Effector memory CD8-positive, alpha-beta T cell (primary cell): ENCODE data around the gene METRNL.
A peak's percentile ranks its signal among the peaks of the same experiment; 100 is the strongest.

Source experiments
- ATAC-seq: fragments of 150-1000 bp; cut with Tn5 transposase; replicated peaks from 2 replicates; pipeline ENCODE4 v1.10.0; 2021; ENCODE audit warnings: mild to moderate bottlenecking, moderate library complexity
- DNase-seq, 3 experiments: peaks; one replicate each; pipeline ENCODE4 v3.0.0; 2021
- H3K27ac Mint-ChIP-seq, 2 donors: one replicate each; pipeline ENCODE4 v1.8.0; 2022; ENCODE audit warnings: mild to moderate bottlenecking in 2 of 2, mixed read lengths in 2 of 2, moderate library complexity in 2 of 2
- H3K27me3 Mint-ChIP-seq, 2 donors: one replicate each; pipeline ENCODE4 v1.8.0; 2022; ENCODE audit warnings: mixed read lengths in 2 of 2
- H3K36me3 Mint-ChIP-seq: one replicate; pipeline ENCODE4 v1.8.0; 2022; ENCODE audit warnings: mild to moderate bottlenecking, moderate library complexity, mixed read lengths; ENCODE audit not compliant: insufficient read depth
- H3K4me1 Mint-ChIP-seq, 2 donors: one replicate each; pipeline ENCODE4 v1.8.0; 2022; ENCODE audit warnings: low read depth in 2 of 2, mixed read lengths in 2 of 2
- H3K4me3 Mint-ChIP-seq, 2 donors: one replicate each; pipeline ENCODE4 v1.8.0; 2022; ENCODE audit warnings: mild to moderate bottlenecking in 2 of 2, mixed read lengths in 2 of 2, moderate library complexity in 2 of 2
- H3K9me3 Mint-ChIP-seq, 2 donors: one replicate each; pipeline ENCODE4 v1.8.0; 2022; ENCODE audit warnings: mixed read lengths in 2 of 2

METRNL gene

DNA sequence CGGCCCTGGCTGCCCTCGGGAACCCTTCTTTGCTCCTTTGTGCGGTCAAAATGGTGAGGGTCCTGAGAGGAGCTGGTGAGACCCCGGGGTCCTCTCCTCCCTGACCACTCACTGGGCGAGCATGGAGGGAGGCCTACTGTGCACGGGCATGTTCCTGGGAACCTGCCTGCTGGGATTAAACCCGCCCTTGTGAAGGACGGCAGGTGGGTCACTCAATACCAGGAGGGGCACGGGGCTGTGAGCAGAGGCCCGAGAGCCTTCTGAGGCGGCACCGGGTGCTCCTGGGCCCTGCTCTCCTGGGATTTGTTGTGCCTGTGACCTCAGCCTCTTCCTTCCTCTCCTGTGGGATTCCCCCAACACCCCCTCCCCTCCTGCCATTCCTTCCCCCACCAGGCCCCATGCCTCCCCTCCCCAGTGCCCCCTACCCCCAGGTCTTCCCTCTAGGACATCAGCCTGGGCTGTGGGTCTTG lies 19.7 kb downstream of the METRNL start:
- peaks cover 10 to 32% of the 10 kb centered on the region in 2 donors for H3K27me3 Mint-ChIP-seq
- ATAC-seq (no peak), DNase-seq (no peak)
- peaks cover 4 to 15% of the 10 kb centered on the region in 2 donors for H3K4me1 Mint-ChIP-seq
- H3K9me3 Mint-ChIP-seq = no peaks in the 10 kb centered on the region
- peak overlapping the region; percentile 56 to 67 for H3K4me3 Mint-ChIP-seq
- peak overlapping the region in 1 of 2 donors; percentile 87 for H3K27ac Mint-ChIP-seq
- H3K36me3 Mint-ChIP-seq = peaks cover 88% of the 10 kb centered on the region

GRCh38 chr17:83099570-83100181 lies 20.3 kb downstream of the METRNL start:
- Mint-ChIP-seq H3K9me3 (no peaks in the 10 kb centered on the region), H3K27ac (peak overlapping the region in 1 of 2 donors; percentile 87), H3K36me3 (peaks cover 91% of the 10 kb centered on the region), H3K4me3 (peak overlapping the region; percentile 56 to 67), H3K4me1 (peaks cover 4 to 15% of the 10 kb centered on the region in 2 donors), H3K27me3 (peaks cover 10 to 38% of the 10 kb centered on the region in 2 donors)
- ATAC-seq = peak; percentile 59
- no peak for DNase-seq

DNA sequence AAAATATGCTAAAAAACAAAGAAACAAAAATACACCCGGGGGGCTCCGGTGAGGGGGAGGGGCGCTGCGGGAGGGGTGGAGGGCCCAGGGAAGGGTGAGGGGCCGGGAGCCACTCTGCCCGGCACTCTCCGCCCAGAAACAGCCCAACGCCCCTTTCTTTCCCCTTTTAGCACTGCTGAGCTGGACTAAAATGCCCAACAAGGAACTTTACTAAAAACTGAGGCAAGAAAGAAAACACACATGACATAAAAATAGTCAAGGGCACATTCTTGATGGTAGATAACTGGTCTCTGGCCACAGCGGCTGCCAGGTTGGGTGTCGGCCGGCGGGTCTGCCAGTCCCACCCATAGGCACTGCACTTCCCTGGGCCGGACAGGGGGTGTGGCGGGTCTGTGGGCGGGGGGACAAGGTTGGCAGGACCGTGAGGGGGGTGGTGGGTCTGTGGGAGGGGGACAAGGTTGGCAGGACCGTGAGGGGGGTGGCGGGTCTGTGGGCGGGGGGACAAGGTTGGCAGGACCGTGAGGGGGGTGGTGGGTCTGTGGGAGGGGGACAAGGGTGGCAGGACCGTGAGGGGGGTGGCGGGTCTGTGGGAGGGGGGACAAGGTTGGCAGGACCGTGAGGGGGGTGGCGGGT lies 20.9 kb downstream of the METRNL start:
- ATAC-seq = no peak
- peaks cover 4 to 15% of the 10 kb centered on the region in 2 donors for H3K4me1 Mint-ChIP-seq
- peaks cover 10 to 40% of the 10 kb centered on the region in 2 donors for H3K27me3 Mint-ChIP-seq
- H3K27ac Mint-ChIP-seq = peak overlapping the region in 1 of 2 donors; percentile 87
- H3K4me3 Mint-ChIP-seq = peak overlapping the region; percentile 45 to 67
- no peak for DNase-seq
- H3K9me3 Mint-ChIP-seq = no peaks in the 10 kb centered on the region
- peaks cover 87% of the 10 kb centered on the region for H3K36me3 Mint-ChIP-seq

DNA sequence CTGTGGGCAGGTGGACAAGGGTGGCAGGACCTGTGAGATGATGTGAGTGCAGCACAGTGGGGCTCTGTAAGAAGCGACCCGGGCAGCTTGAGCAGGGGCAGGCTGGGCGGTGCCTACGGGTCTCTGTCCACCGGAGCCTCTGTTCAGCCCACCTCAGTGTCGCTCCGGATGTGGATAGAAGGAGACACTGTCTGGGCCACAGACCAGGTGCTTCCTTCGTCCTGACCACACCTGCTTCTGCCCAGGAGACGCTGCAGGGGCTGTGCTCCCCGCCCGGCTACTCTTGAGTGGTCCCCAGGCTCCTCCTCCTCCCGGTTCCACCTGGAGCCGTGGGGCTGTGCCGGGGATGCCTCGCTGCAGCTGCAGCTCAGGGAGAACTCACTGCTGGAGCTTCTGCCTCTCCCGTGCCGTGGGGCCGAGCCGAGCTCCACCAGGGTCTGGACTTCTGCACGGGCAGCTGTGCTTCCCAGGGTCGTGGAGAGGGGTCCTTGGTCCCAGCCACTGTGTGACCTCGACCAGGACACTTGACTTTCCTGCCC lies 21.5 kb downstream of the METRNL start:
- Mint-ChIP-seq H3K9me3 (no peaks in the 10 kb centered on the region), H3K27ac (peak overlapping the region in 1 of 2 donors; percentile 67), H3K4me3 (peak overlapping the region; percentile 45 to 48), H3K36me3 (peaks cover 86% of the 10 kb centered on the region), H3K4me1 (peaks cover 4 to 17% of the 10 kb centered on the region in 2 donors), H3K27me3 (peaks cover 10 to 40% of the 10 kb centered on the region in 2 donors)
- ATAC-seq = peak; percentile 31
- DNase-seq = no peak

- DNase-seq (no peak), ATAC-seq (no peak)
- peak overlapping the region in 1 of 2 donors; percentile 48 for H3K4me3 Mint-ChIP-seq
- H3K27me3 Mint-ChIP-seq = peaks cover 10 to 42% of the 10 kb centered on the region in 2 donors
- H3K9me3 Mint-ChIP-seq = no peaks in the 10 kb centered on the region
- H3K27ac Mint-ChIP-seq = peak overlapping the region in 1 of 2 donors; percentile 67
- peaks cover 82% of the 10 kb centered on the region for H3K36me3 Mint-ChIP-seq
- H3K4me1 Mint-ChIP-seq = peaks cover 4 to 17% of the 10 kb centered on the region in 2 donors
Measured at GRCh38 chr17:83101805-83102480, 22.5 kb downstream of the METRNL start.

- DNase-seq (no peak), ATAC-seq (no peak)
- Mint-ChIP-seq H3K4me1 (peaks cover 4 to 19% of the 10 kb centered on the region in 2 donors), H3K27me3 (peaks cover 10 to 55% of the 10 kb centered on the region in 2 donors), H3K27ac (peak overlapping the region in 1 of 2 donors; percentile 78), H3K4me3 (peak overlapping the region in 1 of 2 donors; percentile 62), H3K9me3 (no peaks in the 10 kb centered on the region), H3K36me3 (peaks cover 68% of the 10 kb centered on the region)
Measured at GRCh38 chr17:83103200-83103942, 24.0 kb downstream of the METRNL start.

GRCh38 chr17:83103943-83104311 lies 24.5 kb downstream of the METRNL start:
- H3K4me3 Mint-ChIP-seq = peak overlapping the region in 1 of 2 donors; percentile 62
- ATAC-seq (no peak), DNase-seq (no peak)
- peak overlapping the region in 1 of 2 donors; percentile 78 for H3K27ac Mint-ChIP-seq
- peaks cover 10 to 60% of the 10 kb centered on the region in 2 donors for H3K27me3 Mint-ChIP-seq
- H3K9me3 Mint-ChIP-seq = no peaks in the 10 kb centered on the region
- H3K36me3 Mint-ChIP-seq = peaks cover 63% of the 10 kb centered on the region
- H3K4me1 Mint-ChIP-seq = peaks cover 4 to 19% of the 10 kb centered on the region in 2 donors

DNA sequence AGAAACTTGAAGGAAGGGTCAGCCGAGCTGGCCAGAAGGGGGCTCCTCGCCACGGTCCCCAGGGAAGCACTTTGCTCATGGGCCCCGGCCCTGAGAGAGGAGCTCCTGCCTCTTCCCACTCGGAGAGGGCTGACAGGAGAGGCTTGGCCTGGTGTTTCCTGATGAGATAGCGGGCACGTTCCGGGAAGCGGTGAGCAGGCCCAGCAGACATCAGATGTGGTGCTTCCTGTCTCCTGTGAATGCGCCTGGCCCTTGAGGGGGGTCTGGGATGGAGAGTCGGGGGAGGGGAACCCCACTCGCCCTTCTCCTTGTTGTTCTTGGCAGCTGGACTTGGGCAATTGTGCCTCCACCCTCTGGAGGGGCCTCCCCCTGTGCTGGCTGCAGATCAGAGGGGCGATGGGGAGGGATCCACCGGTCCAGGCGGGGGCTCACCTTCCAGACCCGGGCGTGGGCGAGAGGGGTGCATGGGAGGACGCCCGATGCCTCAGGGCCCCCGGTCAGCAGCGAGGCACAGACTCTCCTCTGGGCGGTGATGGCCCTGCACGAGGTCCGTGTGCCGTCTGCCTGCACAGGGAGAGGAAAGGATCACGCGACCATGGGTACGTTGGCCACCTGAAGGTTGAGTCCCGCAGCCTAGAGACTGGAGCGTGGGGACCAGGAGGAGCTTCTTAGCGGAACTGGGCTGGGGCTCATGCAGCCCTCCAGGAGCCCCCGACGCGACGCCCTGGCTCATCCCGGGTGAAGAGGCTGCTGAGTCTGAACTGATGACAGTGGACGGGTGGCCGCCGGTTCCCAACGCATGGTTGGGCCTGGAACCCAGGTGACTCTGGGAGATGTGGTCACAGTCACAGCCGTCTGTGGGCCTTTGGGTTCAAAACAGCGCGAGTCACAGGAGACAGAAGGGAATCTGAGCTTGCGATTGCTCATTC lies 25.4 kb downstream of the METRNL start:
- Mint-ChIP-seq H3K4me1 (peaks cover 0 to 16% of the 10 kb centered on the region in 2 donors), H3K36me3 (peaks cover 54% of the 10 kb centered on the region), H3K9me3 (no peaks in the 10 kb centered on the region), H3K4me3 (peak overlapping the region in 1 of 2 donors; percentile 62), H3K27ac (peak overlapping the region in 1 of 2 donors; percentile 78), H3K27me3 (peaks cover 5 to 63% of the 10 kb centered on the region in 2 donors)
- DNase-seq (no peak), ATAC-seq (no peak)

DNA sequence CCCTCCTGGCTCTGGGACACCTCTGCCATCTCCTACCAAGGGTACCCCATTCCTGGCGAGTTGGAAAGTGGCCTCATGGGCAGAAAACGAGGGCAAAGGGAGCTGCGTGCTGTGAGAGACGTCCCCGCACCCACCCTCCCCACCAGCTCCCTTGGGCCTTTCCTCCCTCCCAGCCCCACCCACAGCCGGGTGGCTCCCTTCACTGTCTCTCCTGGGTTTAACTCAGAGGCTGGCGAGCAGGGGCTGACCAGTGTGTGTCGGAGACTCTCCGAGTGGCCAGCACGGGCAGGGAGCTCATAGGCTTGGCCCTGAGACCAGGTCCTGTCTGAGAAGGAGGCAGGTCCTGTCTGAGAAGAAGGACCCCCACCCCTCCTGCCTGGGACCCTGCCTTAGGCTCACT lies 26.1 kb downstream of the METRNL start:
- Mint-ChIP-seq H3K27me3 (peaks cover 0 to 59% of the 10 kb centered on the region in 2 donors), H3K9me3 (no peaks in the 10 kb centered on the region), H3K27ac (peak overlapping the region in 1 of 2 donors; percentile 44), H3K4me3 (no peak overlapping the region), H3K4me1 (peaks cover 0 to 14% of the 10 kb centered on the region in 2 donors), H3K36me3 (peaks cover 48% of the 10 kb centered on the region)
- ATAC-seq = no peak
- DNase-seq = no peak

GRCh38 chr17:83106056-83106588 lies 26.7 kb downstream of the METRNL start:
- Mint-ChIP-seq H3K4me1 (peaks cover 0 to 12% of the 10 kb centered on the region in 2 donors), H3K4me3 (no peak overlapping the region), H3K27me3 (peaks cover 0 to 59% of the 10 kb centered on the region in 2 donors), H3K27ac (peak overlapping the region in 1 of 2 donors; percentile 44), H3K36me3 (peaks cover 47% of the 10 kb centered on the region), H3K9me3 (no peaks in the 10 kb centered on the region)
- ATAC-seq = no peak
- no peak for DNase-seq

DNA sequence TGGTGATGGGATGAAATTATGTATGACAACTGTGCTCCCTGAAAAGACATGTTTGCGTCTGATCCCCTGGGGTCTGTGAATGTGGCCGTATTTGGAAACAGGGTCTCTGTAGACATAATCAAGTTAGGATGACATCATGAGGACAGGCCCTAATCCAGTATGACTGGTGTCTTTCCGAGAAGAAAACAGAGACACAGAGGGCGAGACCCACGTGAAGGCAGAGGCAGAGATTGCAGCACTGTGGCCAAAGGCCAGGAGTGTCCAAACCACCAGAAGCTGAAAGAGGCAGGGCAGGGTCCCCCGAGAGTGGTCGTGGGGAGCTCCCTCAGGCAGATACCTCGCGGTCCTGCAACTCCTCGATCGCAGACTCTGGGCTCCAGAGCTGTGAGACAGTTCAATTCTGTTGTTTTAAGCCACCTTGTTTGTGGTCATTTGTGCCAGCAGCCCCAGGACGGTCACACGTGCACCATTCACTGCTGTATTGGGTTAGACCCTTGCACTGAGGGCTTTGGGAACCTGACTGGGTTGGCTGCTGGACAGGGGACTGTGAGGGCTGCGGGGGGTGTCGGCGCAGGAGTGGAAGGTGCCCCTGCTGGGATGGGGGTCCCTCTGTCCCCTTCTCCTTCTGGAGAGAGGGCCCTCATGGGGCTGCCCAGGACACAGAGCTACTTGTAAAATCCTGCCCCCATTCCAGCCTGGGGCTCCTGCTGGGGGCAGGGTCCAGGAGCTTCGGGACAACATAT lies 27.7 kb downstream of the METRNL start:
- H3K9me3 Mint-ChIP-seq = no peaks in the 10 kb centered on the region
- ATAC-seq (no peak), DNase-seq (no peak)
- H3K4me1 Mint-ChIP-seq = peaks cover 0 to 9% of the 10 kb centered on the region in 2 donors
- H3K36me3 Mint-ChIP-seq = peaks cover 40% of the 10 kb centered on the region
- no peak overlapping the region for H3K4me3 Mint-ChIP-seq
- no peak overlapping the region for H3K27ac Mint-ChIP-seq
- H3K27me3 Mint-ChIP-seq = peaks cover 5 to 62% of the 10 kb centered on the region in 2 donors
